PFSK-1 (cell line): ENCODE measurements around the gene MAP6.

Source experiments
- FOXP2 ChIP-seq: optimal IDR thresholded peaks from 2 replicates; pipeline ENCODE3; 2011; ENCODE audit warnings: borderline replicate concordance, control low read depth, inconsistent platforms; ENCODE audit not compliant: insufficient read depth; ENCODE audit errors: extremely low read length, extremely low read depth
- POLR2AphosphoS5 ChIP-seq: IDR thresholded peaks from 2 replicates; pipeline ENCODE4 v1.6.1; 2012; ENCODE audit warnings: low read depth, mild to moderate bottlenecking, control low read depth, low read length, moderate library complexity
- SIN3A ChIP-seq: IDR thresholded peaks from 2 replicates; pipeline ENCODE4 v1.6.1; 2012; ENCODE audit warnings: mild to moderate bottlenecking, low read length, moderate library complexity, borderline replicate concordance; ENCODE audit not compliant: insufficient read depth
- TAF1 ChIP-seq: IDR thresholded peaks from 2 replicates; pipeline ENCODE4 v1.6.1; 2012; ENCODE audit warnings: low read length, control low read depth, borderline replicate concordance; ENCODE audit not compliant: insufficient read depth
- TF ChIP-seq, protein P1 (sequence below), 2 experiments: IDR thresholded peaks; 2 replicates each; pipeline versions ENCODE4 v1.6.1 to v1.8.0; 2011 to 2012; ENCODE audit warnings: low read depth in 2 of 2, low read length in 2 of 2, control low read depth in 1 of 2, inconsistent platforms in 1 of 2, mild to moderate bottlenecking in 1 of 2, moderate library complexity in 1 of 2; ENCODE audit not compliant: insufficient read depth in 1 of 2

The MAP6 gene

DNA sequence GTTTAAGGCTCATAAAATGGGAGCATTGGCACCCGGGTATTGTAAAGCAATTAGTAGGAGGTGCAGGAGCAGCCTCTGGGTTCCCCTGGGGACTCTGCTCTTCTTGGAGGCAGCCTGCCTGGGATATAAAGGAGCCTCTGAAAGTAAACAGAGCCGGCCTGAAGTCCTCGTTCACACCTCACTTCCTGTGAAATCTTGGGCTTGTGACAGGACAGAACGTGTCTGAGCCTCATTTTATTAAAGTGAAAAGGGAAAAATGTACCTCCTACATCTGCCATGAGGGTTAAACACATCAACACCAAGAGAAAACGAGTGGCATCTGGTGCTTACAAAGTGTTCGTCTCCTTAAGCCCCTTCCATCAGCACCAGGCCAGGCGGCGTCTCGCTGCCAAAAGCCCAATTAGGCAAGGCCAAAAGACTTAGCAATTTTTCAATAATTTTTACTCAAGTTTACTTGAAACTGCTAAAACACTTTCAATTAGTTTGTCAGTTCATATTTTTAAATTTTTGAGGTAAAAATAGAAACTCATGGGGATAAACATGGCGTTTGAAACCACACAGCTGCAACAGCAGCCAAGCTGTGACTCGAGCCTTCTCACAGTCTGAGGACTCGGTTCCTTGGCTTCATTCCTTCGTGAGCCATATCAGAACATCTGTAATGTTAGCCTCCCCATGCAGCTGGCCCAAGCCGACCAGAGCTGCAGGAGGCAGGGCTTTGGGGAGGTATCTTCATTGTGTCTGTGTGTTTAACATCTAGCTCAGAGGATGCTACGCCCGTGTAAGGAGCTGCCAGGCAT lies 33.6 kb downstream of the MAP6 start:
- TF ChIP-seq POLR2AphosphoS5: no peak
- no peak for TF ChIP-seq SIN3A
- TF ChIP-seq FOXP2: no peak
- TF ChIP-seq, protein P1, sequence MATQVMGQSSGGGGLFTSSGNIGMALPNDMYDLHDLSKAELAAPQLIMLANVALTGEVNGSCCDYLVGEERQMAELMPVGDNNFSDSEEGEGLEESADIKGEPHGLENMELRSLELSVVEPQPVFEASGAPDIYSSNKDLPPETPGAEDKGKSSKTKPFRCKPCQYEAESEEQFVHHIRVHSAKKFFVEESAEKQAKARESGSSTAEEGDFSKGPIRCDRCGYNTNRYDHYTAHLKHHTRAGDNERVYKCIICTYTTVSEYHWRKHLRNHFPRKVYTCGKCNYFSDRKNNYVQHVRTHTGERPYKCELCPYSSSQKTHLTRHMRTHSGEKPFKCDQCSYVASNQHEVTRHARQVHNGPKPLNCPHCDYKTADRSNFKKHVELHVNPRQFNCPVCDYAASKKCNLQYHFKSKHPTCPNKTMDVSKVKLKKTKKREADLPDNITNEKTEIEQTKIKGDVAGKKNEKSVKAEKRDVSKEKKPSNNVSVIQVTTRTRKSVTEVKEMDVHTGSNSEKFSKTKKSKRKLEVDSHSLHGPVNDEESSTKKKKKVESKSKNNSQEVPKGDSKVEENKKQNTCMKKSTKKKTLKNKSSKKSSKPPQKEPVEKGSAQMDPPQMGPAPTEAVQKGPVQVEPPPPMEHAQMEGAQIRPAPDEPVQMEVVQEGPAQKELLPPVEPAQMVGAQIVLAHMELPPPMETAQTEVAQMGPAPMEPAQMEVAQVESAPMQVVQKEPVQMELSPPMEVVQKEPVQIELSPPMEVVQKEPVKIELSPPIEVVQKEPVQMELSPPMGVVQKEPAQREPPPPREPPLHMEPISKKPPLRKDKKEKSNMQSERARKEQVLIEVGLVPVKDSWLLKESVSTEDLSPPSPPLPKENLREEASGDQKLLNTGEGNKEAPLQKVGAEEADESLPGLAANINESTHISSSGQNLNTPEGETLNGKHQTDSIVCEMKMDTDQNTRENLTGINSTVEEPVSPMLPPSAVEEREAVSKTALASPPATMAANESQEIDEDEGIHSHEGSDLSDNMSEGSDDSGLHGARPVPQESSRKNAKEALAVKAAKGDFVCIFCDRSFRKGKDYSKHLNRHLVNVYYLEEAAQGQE (IDR thresholded peaks at IDR 0.05; ENCODE audit: insufficient read depth in 1 of 2, low read depth in 2 of 2, low read length in 2 of 2): no peak
- TF ChIP-seq TAF1: no peak

DNA sequence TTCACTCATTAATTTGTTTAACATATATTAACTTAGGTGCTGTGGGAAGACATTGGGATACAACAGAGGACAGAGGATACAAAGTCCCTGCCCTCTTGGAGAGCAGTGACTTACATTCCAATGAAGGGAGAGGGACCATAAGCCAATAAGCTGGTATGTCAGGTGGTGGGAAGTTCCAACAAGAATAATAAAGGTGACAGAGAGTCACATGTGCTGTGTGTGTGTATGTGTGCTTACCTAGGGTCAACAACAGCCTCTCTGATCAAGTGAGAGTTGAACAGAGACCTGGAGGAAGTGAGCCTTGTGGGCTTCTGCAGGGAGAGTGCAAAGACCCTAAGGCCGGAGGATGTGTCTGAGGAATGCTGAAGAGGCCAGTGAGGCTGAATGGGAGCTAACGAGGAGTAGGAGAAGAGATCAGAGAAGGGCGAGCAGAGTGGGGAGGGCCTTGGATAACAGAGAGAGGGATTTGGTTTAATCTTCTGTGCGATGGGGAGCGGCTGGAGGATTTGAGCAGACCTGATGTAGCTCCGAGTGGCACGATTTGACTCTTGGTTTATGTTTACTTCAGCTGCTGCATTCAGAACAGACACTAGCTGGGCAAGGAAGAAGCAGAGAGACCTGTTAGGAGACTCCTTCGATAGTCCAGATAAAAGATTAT lies 35.3 kb downstream of the MAP6 start:
- TF ChIP-seq POLR2AphosphoS5 (no peak), FOXP2 (no peak), TAF1 (no peak), SIN3A (no peak)
- TF ChIP-seq, protein P1 (IDR thresholded peaks at IDR 0.05; ENCODE audit: insufficient read depth in 1 of 2, low read depth in 2 of 2, low read length in 2 of 2): no peak

DNA sequence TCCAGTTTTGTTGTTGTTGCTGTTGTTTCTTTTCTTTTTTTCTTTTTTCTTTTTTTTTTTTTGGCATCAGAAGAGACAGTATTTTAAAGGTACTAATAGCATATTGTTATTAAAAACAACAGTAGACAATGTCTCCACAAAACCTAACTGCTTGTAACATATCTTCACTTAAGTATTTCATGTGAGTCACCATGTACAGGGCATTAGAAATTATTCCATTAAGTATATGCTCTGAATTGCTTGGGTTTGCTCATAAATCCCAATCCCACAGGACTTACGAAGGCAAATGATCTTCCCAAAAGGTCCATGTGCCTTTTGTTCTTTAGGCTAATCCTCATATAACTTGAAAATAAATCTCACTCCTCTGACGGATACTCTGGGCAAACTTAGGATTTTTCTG lies 35.9 kb downstream of the MAP6 start:
- TF ChIP-seq SIN3A: no peak
- no peak for TF ChIP-seq TAF1
- no peak for TF ChIP-seq FOXP2

DNA sequence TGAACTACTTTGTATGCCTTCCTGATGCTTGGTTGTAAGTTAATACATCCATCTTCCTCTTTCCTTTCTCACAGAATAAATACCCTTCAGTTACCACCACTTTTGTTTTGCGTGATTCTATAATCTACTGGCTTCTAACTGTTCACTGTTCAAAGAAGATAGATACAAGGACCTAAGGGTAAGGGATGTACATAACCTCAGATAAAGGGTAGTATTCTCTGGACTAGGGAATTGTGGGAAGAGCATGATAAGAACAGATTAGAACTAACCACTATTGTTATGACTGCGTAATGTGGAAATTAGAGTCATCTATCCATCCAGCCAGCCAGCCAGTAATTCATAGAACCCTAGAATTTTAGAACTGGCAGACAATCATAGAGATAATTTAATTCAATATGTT lies 36.4 kb downstream of the MAP6 start:
- TF ChIP-seq FOXP2 (no peak), SIN3A (no peak), POLR2AphosphoS5 (no peak), TAF1 (no peak)
- TF ChIP-seq, protein P1 (IDR thresholded peaks at IDR 0.05; ENCODE audit: insufficient read depth in 1 of 2, low read depth in 2 of 2, low read length in 2 of 2): no peak

DNA sequence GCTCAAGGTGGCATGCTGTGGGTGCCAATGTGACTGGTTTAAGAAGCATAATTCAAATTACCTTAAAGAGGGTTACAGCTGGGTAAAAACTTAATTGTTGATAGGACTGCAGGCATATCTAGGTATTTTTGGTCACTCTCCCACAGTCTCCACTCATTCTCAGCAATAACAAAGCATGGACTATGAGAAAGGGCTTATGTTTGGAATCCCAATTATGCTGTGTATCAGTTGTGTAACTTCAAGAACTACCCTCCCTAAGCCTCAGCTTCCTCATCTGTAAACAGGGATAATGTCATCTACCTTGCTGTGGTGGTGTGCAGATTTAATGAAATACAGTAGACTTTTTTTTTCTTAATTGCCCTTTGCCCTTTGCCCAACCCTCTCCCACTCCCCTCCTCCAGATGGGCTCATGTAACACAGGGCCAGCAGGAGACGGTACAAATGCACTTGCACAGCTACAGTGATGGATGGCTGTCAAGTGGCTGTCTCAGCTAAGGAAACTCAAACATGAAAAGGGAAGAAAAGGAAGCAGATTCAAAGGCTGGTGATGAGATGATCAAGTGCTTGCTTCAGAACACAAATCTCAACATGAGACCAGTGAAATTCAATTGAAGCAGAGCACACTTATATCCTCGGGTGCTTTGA lies 37.6 kb downstream of the MAP6 start:
- TF ChIP-seq SIN3A (no peak), POLR2AphosphoS5 (no peak), FOXP2 (no peak), TAF1 (no peak)
- TF ChIP-seq, protein P1 (IDR thresholded peaks at IDR 0.05; ENCODE audit: insufficient read depth in 1 of 2, low read depth in 2 of 2, low read length in 2 of 2): no peak
